HS-5 (cell line): ENCODE measurements around the gene DAB1.

ENCODE experiments used
- DNase-seq: peaks from one replicate; pipeline ENCODE4 v3.0.0-alpha.2; 2012; ENCODE audit warnings: low read depth

The DAB1 gene

GRCh38 chr1:56975446-56975845, 448.4 kb downstream of the DAB1 start:
- no peak for DNase-seq

- DNase-seq: no peak
These were observed 449.7 kb downstream of the DAB1 start for GRCh38 chr1:56973923-56974742.

GRCh38 chr1:56972976-56973375, 450.9 kb downstream of the DAB1 start:
- no peak for DNase-seq

- no peak for DNase-seq
These were observed 453.6 kb downstream of the DAB1 start for GRCh38 chr1:56970280-56970679.

GRCh38 chr1:56968878-56969495, 454.9 kb downstream of the DAB1 start:
- no peak for DNase-seq

GRCh38 chr1:56967900-56968832, 455.7 kb downstream of the DAB1 start:
- no peak for DNase-seq

- no peak for DNase-seq
These were observed 456.5 kb downstream of the DAB1 start for GRCh38 chr1:56967355-56967754.

GRCh38 chr1:56966698-56966999, 457.2 kb downstream of the DAB1 start:
- DNase-seq: no peak

- no peak for DNase-seq
These were observed 457.8 kb downstream of the DAB1 start, which contains the start of gene C8B for GRCh38 chr1:56965916-56966697. Gene C8B, minus strand, starts transcription at chr1:56966015. Its CDS starts 67 bp downstream, at chr1:56965948.

- no peak for DNase-seq
These were observed 458.7 kb downstream of the DAB1 start for GRCh38 chr1:56965191-56965590.

- no peak for DNase-seq
These were observed 459.4 kb downstream of the DAB1 start for GRCh38 chr1:56964349-56965017.

- no peak for DNase-seq
These were observed 460.2 kb downstream of the DAB1 start for GRCh38 chr1:56963667-56964066.

GRCh38 chr1:56961426-56961825, 462.4 kb downstream of the DAB1 start:
- no peak for DNase-seq

- DNase-seq: no peak
These were observed 465.3 kb downstream of the DAB1 start for GRCh38 chr1:56958526-56958925.

- no peak for DNase-seq
These were observed 465.9 kb downstream of the DAB1 start for GRCh38 chr1:56957931-56958330.

GRCh38 chr1:56954664-56955063, 469.2 kb downstream of the DAB1 start:
- DNase-seq: no peak

GRCh38 chr1:56953386-56953785, 470.5 kb downstream of the DAB1 start:
- no peak for DNase-seq

GRCh38 chr1:56952501-56952900, 471.4 kb downstream of the DAB1 start:
- no peak for DNase-seq

GRCh38 chr1:56948403-56949023, 475.3 kb downstream of the DAB1 start:
- no peak for DNase-seq
